H9 (cell line): Measurements from ENCODE around the gene NVL. TPM values are rescaled to one million over a fixed set of nuclear protein-coding genes. Genes with fewer than 3 reads are reported as not detected.
A peak's percentile ranks its signal among the peaks of the same experiment; 100 is the strongest.
"Not testable (repeated sequence)": the region's sequence is repeated elsewhere in the genome, so short reads cannot be mapped to it uniquely, and the experiment has no call there.

Experiments used
- DNase-seq: peaks from one replicate; pipeline ENCODE4 v3.0.0-alpha.2; 2017
- H2AFZ ChIP-seq: one replicate; pipeline ENCODE4 v1.6.1; 2013; ENCODE audit warnings: mild to moderate bottlenecking, low read length, control low read depth, moderate library complexity
- H2AK5ac ChIP-seq: 2 replicates; pipeline ENCODE4 v1.6.1; 2013; ENCODE audit warnings: low read length, control low read depth, mixed read lengths; ENCODE audit not compliant: insufficient read length
- H2BK120ac ChIP-seq: one replicate; pipeline ENCODE4 v1.6.1; 2013; ENCODE audit warnings: low read depth, mild to moderate bottlenecking, low read length, control low read depth, inconsistent platforms; ENCODE audit not compliant: poor library complexity, severe bottlenecking
- H2BK12ac ChIP-seq: 2 replicates; pipeline ENCODE4 v1.6.1; 2013; ENCODE audit warnings: low read length, control low read depth, mixed read lengths, low read depth; ENCODE audit not compliant: insufficient read length
- H2BK15ac ChIP-seq: 2 replicates; pipeline ENCODE4 v1.6.1; 2013; ENCODE audit warnings: low read depth, low read length, control low read depth
- H2BK20ac ChIP-seq: one replicate; pipeline ENCODE4 v1.6.1; 2013; ENCODE audit warnings: low read depth, mild to moderate bottlenecking, low read length, control low read depth, inconsistent platforms; ENCODE audit not compliant: poor library complexity, severe bottlenecking
- H2BK5ac ChIP-seq: 2 replicates; pipeline ENCODE4 v1.6.1; 2013; ENCODE audit warnings: low read length, control low read depth, mixed read lengths; ENCODE audit not compliant: insufficient read length
- H3K14ac ChIP-seq: 2 replicates; pipeline ENCODE4 v1.6.1; 2013; ENCODE audit warnings: low read length, control low read depth; ENCODE audit not compliant: insufficient read depth
- H3K18ac ChIP-seq: 2 replicates; pipeline ENCODE4 v1.6.1; 2013; ENCODE audit warnings: low read depth, mild to moderate bottlenecking, mixed read lengths, low read length, control low read depth; ENCODE audit not compliant: insufficient read length
- H3K23ac ChIP-seq: 2 replicates; pipeline ENCODE4 v1.6.1; 2013; ENCODE audit warnings: low read length, control low read depth, mixed read lengths, low read depth; ENCODE audit not compliant: insufficient read length
- H3K23me2 ChIP-seq: 2 replicates; pipeline ENCODE4 v1.6.1; 2013; ENCODE audit warnings: low read depth, mild to moderate bottlenecking, mixed read lengths, low read length, control low read depth; ENCODE audit not compliant: insufficient read length, poor library complexity, severe bottlenecking
- H3K27ac ChIP-seq: 2 replicates; pipeline ENCODE4 v1.5.1; 2013; ENCODE audit warnings: low read length, control low read depth, mixed read lengths, low read depth; ENCODE audit not compliant: insufficient read length
- H3K27me3 ChIP-seq: 2 replicates; pipeline ENCODE4 v1.6.1; 2013; ENCODE audit warnings: low read length, control low read depth, inconsistent platforms; ENCODE audit not compliant: insufficient read depth
- H3K4ac ChIP-seq: 2 replicates; pipeline ENCODE4 v1.6.1; 2013; ENCODE audit warnings: low read depth, mild to moderate bottlenecking, control low read depth, inconsistent platforms, low read length, moderate library complexity
- H3K4me1 ChIP-seq: 2 replicates; pipeline ENCODE4 v1.6.1; 2013; ENCODE audit warnings: low read length, control low read depth, inconsistent platforms; ENCODE audit not compliant: insufficient read depth
- H3K4me2 ChIP-seq: 2 replicates; pipeline ENCODE4 v1.6.1; 2013; ENCODE audit warnings: low read length, control low read depth, mixed read lengths; ENCODE audit not compliant: insufficient read length, insufficient read depth
- H3K56ac ChIP-seq: 2 replicates; pipeline ENCODE4 v1.6.1; 2013; ENCODE audit warnings: low read depth, mild to moderate bottlenecking, mixed read lengths, low read length, control low read depth; ENCODE audit not compliant: insufficient read length
- H3K79me1 ChIP-seq: 2 replicates; pipeline ENCODE4 v1.6.1; 2013; ENCODE audit warnings: low read depth, mild to moderate bottlenecking, moderate library complexity, low read length, control low read depth, inconsistent platforms; ENCODE audit not compliant: insufficient read depth, poor library complexity, severe bottlenecking
- H3K79me2 ChIP-seq: 2 replicates; pipeline ENCODE4 v1.6.1; 2013; ENCODE audit warnings: low read length, control low read depth, inconsistent platforms; ENCODE audit not compliant: insufficient read depth
- H3K9ac ChIP-seq: 2 replicates; pipeline ENCODE4 v1.6.1; 2013; ENCODE audit warnings: low read length, control low read depth, mixed read lengths; ENCODE audit not compliant: insufficient read length; ENCODE audit errors: extremely low read depth
- H3K9me3 ChIP-seq: one replicate; pipeline ENCODE4 v1.6.1; 2013; ENCODE audit warnings: low read depth, low read length, inconsistent platforms; ENCODE audit not compliant: control insufficient read depth
- H3T11ph ChIP-seq: one replicate; pipeline ENCODE4 v1.6.1; 2013; ENCODE audit warnings: mild to moderate bottlenecking, low read length, control low read depth, inconsistent platforms
- H4K20me1 ChIP-seq: one replicate; pipeline ENCODE4 v1.6.1; 2013; ENCODE audit not compliant: control insufficient read depth, insufficient read length, insufficient read depth
- H4K5ac ChIP-seq: 2 replicates; pipeline ENCODE4 v1.6.1; 2013; ENCODE audit warnings: low read depth, mild to moderate bottlenecking, mixed read lengths, low read length, control low read depth; ENCODE audit not compliant: insufficient read length
- H4K8ac ChIP-seq: replicated peaks from 2 replicates; pipeline ENCODE4 v1.6.1; 2013; ENCODE audit warnings: low read length, control low read depth, mixed read lengths, low read depth; ENCODE audit not compliant: insufficient read length
- H4K91ac ChIP-seq: 2 replicates; pipeline ENCODE4 v1.6.1; 2013; ENCODE audit warnings: low read depth, mild to moderate bottlenecking, moderate library complexity, mixed read lengths, low read length, control low read depth; ENCODE audit not compliant: insufficient read length
- H3K27ac Mint-ChIP-seq, 3 experiments: 2 replicates in 2 of 3; 3 replicates in 1 of 3; pipeline ENCODE4 v1.8.0; 2020 to 2021; ENCODE audit warnings: mixed read lengths in 3 of 3, mild to moderate bottlenecking in 1 of 3, moderate library complexity in 1 of 3
- H3K27me3 Mint-ChIP-seq: 2 replicates; pipeline ENCODE4 v1.8.0; 2021; ENCODE audit warnings: low read depth, mild to moderate bottlenecking, moderate library complexity, mixed read lengths
- H3K36me3 Mint-ChIP-seq, 3 experiments: 2 replicates in 2 of 3; 3 replicates in 1 of 3; pipeline ENCODE4 v1.8.0; 2020 to 2021; ENCODE audit warnings: low read depth in 3 of 3, mixed read lengths in 3 of 3; ENCODE audit not compliant: insufficient read depth in 1 of 3
- H3K4me1 Mint-ChIP-seq, 2 experiments: 2 replicates each; pipeline ENCODE4 v1.8.0; 2020; ENCODE audit warnings: mixed read lengths in 2 of 2
- H3K4me3 Mint-ChIP-seq, 2 experiments: 2 replicates in 1 of 2; 3 replicates in 1 of 2; pipeline ENCODE4 v1.8.0; 2020 to 2021; ENCODE audit warnings: mild to moderate bottlenecking in 2 of 2, mixed read lengths in 2 of 2, moderate library complexity in 1 of 2
- H3K9me3 Mint-ChIP-seq, 2 experiments: 2 replicates in 1 of 2; 3 replicates in 1 of 2; pipeline ENCODE4 v1.8.0; 2020; ENCODE audit warnings: mild to moderate bottlenecking in 2 of 2, mixed read lengths in 2 of 2, moderate library complexity in 1 of 2
- CTCF ChIP-seq: fragments of 200-600 bp; sonication (generic); conservative IDR thresholded peaks from 3 replicates; pipeline ENCODE4 v1.8.0; 2021; ENCODE audit warnings: antibody characterized with exemption, mild to moderate bottlenecking
- WGBS: extraction: QIAGEN DNeasy Blood & Tissue Kit; methylation state at CpG from one replicate; pipeline ENCODE4 v1.1.7; 2013; ENCODE audit warnings: missing lambda C conversion rate, low lambda C conversion rate, mixed read lengths; ENCODE audit not compliant: insufficient read length; ENCODE audit errors: extremely low coverage; 5-methylcytosine and 5-hydroxymethylcytosine counted together
- total RNA-seq: library from RNA; stranded (reverse); gene quantifications from 2 replicates; pipeline ENCODE4 v1.2.1, GENCODE V29; 2021

The NVL gene
- total RNA-seq, 1 experiment from 2014 or later: 66.9 TPM

GRCh38 chr1:224211206-224211962, 118.6 kb downstream of the NVL start:
- no peak overlapping the region for H2BK12ac ChIP-seq
- no peak overlapping the region for H2BK15ac ChIP-seq
- H2BK120ac ChIP-seq: no peak overlapping the region
- no peak overlapping the region for H3K56ac ChIP-seq
- no peaks in the 10 kb centered on the region for H3K9me3 ChIP-seq
- no peaks in the 10 kb centered on the region for H3K79me1 ChIP-seq
- H2BK5ac ChIP-seq: no peak overlapping the region
- Mint-ChIP-seq H3K27me3 (no peaks in the 10 kb centered on the region; the same call in 1 of the 2 replicates), H3K36me3 (no peaks in the 10 kb centered on the region), H3K27ac (0 out of 7 replicates have a peak overlapping the region, but pooled peaks of 1 of the 3 experiments have one; percentile 44), H3K4me3 (no peak overlapping the region), H3K9me3 (no peaks in the 10 kb centered on the region), H3K4me1 (peaks cover 22 to 23% of the 10 kb centered on the region in 2 experiments)
- no peak overlapping the region for H2AK5ac ChIP-seq
- no peak overlapping the region for H3K18ac ChIP-seq
- H3K79me2 ChIP-seq: no peaks in the 10 kb centered on the region
- TF ChIP-seq CTCF: no peak
- H4K8ac ChIP-seq: no peak overlapping the region
- no peak overlapping the region for H4K91ac ChIP-seq
- no peak overlapping the region for H3K9ac ChIP-seq
- no peak overlapping the region for H2BK20ac ChIP-seq
- no peak overlapping the region for H3K4ac ChIP-seq
- WGBS: no CpG with 5 or more reads among the region's 4 CpGs
- no peak overlapping the region for H3K27ac ChIP-seq
- H4K5ac ChIP-seq: no peak overlapping the region
- H3K27me3 ChIP-seq: no peaks in the 10 kb centered on the region
- DNase-seq: no peak
- H3T11ph ChIP-seq: no peak overlapping the region
- no peak overlapping the region for H3K4me2 ChIP-seq
- H3K14ac ChIP-seq: no peak overlapping the region
- no peaks in the 10 kb centered on the region for H3K23me2 ChIP-seq
- H3K23ac ChIP-seq: no peak overlapping the region
- no peaks in the 10 kb centered on the region for H4K20me1 ChIP-seq
- no peak overlapping the region for H2AFZ ChIP-seq
- H3K4me1 ChIP-seq: no peaks in the 10 kb centered on the region; the same call in none of the 2 replicates

GRCh38 chr1:224205931-224206538, 123.9 kb downstream of the NVL start:
- not testable (repeated sequence) for H3K4me2 ChIP-seq, H4K8ac ChIP-seq, H4K5ac ChIP-seq, H3K9ac ChIP-seq, H3K4me1 ChIP-seq, H3K79me2 ChIP-seq, H3K27ac ChIP-seq, H3K36me3 Mint-ChIP-seq, H4K91ac ChIP-seq, H3K4me3 Mint-ChIP-seq, H4K20me1 ChIP-seq, H2BK20ac ChIP-seq, H2BK5ac ChIP-seq, H3K23me2 ChIP-seq, H2BK120ac ChIP-seq, DNase-seq, H3K23ac ChIP-seq, H3T11ph ChIP-seq, H2BK15ac ChIP-seq, H3K9me3 Mint-ChIP-seq, H2AFZ ChIP-seq, H3K56ac ChIP-seq, H3K18ac ChIP-seq, H3K4ac ChIP-seq, H2AK5ac ChIP-seq, H3K14ac ChIP-seq, H3K9me3 ChIP-seq, H3K79me1 ChIP-seq, H2BK12ac ChIP-seq, H3K27me3 ChIP-seq, H3K27me3 Mint-ChIP-seq
- no CpG with 5 or more reads among the region's 10 CpGs for WGBS
- Mint-ChIP-seq H3K27ac (peak overlapping the region in 2 of 3 experiments; percentile 41 to 45; a peak in 2 of 7 replicates), H3K4me1 (peaks cover 20 to 35% of the 10 kb centered on the region in 2 experiments)
